ENCODE measurements around the gene TRERF1.
"Not testable (repeated sequence)": the region's sequence is repeated elsewhere in the genome, so short reads cannot be mapped to it uniquely, and the experiment has no call there.

Gene TRERF1, protein sequence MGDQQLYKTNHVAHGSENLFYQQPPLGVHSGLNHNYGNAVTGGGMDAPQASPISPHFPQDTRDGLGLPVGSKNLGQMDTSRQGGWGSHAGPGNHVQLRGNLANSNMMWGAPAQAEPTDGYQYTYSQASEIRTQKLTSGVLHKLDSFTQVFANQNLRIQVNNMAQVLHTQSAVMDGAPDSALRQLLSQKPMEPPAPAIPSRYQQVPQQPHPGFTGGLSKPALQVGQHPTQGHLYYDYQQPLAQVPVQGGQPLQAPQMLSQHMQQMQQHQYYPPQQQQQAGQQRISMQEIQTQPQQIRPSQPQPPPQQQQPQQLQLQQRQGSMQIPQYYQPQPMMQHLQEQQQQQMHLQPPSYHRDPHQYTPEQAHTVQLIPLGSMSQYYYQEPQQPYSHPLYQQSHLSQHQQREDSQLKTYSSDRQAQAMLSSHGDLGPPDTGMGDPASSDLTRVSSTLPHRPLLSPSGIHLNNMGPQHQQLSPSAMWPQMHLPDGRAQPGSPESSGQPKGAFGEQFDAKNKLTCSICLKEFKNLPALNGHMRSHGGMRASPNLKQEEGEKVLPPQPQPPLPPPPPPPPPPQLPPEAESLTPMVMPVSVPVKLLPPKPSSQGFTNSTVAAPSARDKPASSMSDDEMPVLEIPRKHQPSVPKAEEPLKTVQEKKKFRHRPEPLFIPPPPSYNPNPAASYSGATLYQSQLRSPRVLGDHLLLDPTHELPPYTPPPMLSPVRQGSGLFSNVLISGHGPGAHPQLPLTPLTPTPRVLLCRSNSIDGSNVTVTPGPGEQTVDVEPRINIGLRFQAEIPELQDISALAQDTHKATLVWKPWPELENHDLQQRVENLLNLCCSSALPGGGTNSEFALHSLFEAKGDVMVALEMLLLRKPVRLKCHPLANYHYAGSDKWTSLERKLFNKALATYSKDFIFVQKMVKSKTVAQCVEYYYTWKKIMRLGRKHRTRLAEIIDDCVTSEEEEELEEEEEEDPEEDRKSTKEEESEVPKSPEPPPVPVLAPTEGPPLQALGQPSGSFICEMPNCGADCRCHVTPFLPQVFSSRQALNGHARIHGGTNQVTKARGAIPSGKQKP (N-terminal part only)

DNA sequence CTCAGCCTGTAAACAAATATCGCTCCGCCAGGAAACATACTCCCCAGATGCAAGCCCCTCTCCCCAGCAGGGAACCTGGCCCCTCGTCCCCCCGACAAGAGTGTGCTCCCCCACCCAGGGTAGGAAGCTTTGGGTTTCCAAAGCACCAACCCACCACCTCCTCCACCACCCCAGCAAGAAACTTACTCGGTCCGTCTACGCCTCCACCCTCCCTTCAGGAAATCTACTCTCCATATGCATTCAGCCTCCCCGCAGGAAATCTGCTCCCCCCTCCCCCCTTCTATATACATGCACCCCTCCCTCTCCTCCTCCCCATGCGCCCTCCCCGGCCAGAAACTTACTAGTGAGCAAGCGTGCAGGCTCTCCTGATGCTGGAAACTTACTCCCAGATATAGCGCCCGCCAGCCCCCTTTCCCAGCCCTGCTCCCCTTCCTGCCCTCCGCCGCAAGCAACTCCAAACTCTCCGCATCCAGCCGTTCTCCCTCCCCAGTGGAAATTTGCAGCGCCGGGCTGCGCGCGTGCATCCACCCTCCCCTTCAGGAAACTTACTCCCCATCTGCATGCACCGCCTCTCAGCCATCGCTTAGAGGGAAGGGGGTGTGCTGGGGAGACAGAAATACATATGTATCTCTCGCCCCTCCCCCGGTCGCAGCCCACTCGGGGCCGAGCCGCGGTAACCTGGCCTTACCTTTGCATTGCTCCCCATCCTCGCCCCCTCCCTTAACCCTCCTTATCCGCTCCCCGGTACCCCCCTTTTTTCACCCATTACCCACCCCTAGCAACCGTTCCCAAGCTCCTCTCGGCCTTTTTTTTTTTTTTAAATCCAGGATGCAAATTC is at the start of gene TRERF1:
TSS of gene TRERF1 (minus strand) at position 594 of the 838 bp plus-strand sequence. CDS start 182,336 bp downstream, outside the sequence.
- no peak for FAIRE-seq

DNA sequence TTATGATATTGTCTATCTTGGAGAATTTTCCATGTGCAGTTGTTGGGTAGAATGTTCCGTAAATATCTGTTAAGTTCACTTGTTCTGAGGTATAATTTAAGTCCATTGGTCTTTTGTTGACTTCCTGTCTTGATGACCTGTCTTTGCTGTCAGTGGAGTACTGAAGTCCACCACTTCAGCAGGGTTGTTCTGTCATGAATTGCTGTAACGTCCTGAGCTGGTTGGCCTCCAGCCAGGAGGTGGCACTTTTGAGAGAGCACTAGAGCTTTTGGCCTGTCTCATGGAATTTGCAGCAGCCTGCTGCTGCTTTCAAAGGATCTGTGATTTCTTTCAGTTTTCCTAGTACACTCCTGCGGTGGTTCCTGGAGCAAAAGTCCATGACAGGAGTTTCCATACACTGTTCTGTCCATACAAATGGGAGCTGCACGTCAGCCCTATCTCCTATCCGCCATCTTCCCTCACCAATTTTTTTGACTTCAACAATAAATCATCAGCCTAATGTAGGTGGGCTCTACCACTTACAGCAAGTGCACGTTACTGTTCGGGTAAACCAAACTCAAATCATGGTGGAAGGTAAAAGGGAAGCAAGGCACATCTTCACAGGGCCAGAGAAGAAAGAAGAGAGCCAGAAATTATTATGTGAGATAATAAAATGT is 46.9 kb upstream of the TRERF1 start:
- FAIRE-seq = no peak

DNA sequence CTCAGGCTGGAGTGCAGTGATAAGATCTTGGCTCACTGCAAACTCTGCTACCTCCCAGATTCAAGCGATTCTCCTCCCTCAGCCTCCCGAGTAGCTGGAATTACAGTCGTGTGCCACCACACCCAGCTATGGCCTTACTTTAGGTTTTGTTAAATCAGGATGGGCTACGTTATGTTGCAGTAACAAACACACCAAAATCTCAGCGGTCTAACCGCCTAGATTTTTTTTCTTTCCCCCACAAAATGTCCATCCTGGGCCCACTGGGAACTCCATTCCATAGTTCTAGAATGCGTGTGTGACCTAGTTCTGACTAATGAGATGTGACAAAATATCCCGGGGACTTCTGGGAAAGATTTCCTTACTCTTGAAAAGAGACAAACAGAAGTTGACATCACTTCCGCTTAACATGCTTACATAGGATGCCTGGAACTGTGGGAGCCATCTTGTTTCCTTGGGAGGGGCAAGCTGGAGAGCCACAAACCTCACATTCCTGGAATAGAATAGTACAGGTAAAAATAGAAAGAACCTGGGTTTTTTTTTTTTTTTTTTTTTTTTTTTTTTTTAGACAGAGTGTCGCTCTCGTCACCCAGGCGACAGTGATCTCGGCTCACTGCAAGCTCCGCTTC is 42.3 kb upstream of the TRERF1 start:
- no peak for FAIRE-seq

DNA sequence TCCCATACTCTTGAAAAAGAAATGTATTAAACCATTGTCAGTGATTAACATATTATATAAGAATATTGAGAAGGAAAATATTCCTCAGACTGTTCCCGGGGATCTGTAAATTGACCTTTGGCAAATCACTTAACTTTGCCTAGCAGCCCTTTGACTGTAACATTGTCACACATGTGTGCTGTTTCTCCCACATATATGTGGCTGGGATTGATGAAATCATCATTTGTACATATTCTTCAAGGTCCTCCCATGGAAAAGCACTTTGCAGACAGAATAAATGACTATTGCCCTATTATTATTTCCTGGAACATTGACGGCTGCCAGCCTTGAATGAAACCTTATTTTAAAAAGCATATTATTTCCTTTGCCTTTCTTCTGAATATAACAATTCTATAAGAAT is 36.4 kb upstream of the TRERF1 start:
- no peak for FAIRE-seq

DNA sequence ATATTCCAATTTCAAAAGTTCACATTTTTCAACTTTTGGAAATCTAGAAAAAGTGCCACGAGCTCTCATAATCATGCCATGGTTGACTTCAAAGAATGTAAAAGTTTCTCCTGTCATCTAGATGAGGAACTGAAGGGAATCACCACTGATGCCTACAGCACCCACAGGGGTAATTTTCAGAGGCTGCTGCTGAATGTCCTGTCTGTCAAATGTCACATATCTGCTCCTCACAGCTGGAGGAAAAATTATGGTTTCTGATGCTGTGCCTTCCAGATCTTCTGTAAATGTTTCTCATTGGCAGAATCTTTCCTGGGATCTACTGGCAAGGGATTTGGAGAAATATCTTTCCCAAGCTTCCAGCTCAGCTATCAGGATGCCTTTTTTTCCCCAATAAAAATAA is 32.5 kb upstream of the TRERF1 start:
- FAIRE-seq = no peak

DNA sequence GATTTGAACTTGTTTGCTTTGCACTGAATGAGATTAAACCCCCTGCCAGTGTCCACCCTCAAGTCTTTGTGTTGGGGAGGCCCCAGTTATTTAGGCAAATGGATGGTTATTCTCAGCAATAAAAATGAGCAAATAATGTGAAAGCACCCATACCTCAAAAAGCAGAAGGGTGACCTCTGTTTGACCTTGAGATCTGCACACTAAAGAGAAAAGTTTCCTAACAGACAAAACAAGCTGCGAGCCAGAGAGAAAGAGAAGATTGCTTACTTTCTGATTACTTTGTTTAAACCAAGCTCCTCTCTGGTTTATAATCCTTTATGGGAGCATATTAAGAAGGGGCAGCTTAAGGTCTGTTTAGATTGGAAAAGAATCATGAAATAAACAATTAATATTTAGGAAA is 30.4 kb upstream of the TRERF1 start:
- FAIRE-seq = no peak

DNA sequence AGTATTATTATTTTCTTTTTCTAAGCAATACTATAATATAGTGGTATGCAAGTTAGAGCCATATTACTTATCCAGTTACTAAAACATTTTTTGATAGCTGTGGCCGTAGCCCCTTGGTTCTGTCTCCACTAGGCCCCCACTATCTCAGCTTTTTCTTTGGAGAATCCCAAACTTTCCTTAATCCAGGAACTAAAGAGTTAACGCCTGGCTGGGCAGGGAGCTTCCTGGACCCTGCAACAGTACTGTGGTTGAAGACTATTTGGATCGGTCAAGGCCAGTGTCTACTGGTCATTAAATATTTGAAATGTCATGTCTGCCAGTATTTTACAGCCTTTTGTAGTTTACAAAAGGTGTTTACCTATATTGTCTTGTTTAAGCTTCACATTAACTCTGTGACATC is 20.0 kb upstream of the TRERF1 start:
- no peak for FAIRE-seq

DNA sequence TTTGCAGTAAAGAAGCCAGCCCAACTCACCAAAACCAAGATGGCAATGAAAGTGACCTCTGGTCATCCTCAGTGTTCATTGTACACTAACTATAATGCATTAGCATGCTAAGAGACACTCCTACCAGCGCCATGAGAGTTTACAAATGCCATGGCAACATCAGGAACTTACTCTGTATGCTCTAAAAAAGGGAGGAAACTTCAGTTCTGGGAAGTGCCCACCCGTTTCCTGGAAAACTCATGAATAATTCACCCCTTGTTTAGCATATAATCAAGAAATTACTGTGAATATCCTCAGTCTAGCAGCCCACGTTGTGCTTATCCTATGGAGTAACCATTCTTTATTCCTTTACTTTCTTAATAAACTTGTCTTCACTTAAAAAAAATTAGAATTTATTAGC is 19.4 kb upstream of the TRERF1 start:
- no peak for FAIRE-seq

DNA sequence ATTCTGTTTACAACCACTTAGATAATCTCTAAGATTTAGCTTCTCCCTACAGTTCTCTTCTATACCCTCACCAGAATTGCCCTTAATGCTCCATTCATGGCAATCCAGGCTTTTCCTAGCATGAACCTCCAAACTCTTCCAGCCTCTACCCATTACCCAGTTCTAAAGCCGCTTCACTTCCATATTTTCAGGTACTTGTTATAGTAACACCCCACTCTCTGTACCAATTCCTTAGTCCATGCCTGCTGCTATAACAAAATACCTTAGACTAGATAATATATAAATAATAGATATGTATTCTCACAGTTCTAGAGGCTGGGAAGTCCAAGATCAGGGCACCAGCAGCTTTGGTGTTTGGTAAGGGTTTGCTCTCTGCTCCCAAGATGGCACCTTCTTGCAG is 16.5 kb upstream of the TRERF1 start:
- FAIRE-seq = no peak

DNA sequence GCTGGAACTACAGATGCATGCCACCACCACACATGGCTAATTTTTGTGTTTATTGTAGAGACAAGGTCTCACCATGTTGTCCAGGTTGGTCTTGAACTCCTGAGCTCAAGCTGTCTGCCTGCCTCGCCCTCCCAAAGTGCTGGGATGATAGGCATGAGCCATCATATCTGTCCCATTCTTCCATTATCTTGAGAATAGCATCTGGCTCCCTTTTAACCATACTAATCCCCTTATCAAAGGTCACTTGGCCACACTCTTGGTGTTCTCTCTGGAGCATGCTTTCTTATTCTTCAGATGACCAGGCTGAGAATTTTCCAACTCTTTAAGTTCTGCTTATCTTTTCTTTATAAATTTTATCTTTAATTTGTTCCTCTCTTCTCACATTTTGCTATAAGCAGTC is 15.9 kb upstream of the TRERF1 start:
- no peak for FAIRE-seq

DNA sequence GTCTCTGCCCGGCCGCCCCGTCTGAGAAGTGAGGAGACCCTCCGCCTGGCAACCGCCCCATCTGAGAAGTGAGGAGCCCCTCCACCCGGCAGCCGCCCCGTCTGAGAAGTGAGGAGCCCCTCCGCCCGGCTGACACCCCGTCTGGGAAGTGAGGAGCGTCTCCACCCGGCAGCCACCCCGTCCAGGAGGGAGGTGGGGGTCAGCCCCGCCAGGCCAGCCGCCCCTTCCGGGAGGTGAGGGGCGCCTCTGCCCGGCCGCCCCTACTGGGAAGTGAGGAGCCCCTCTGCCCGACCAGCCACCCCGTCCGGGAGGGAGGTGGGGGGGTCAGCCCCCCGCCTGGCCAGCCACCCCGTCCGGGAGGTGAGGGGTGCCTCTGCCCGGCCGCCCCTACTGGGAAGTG is 14.7 kb upstream of the TRERF1 start:
- not testable (repeated sequence) for FAIRE-seq

DNA sequence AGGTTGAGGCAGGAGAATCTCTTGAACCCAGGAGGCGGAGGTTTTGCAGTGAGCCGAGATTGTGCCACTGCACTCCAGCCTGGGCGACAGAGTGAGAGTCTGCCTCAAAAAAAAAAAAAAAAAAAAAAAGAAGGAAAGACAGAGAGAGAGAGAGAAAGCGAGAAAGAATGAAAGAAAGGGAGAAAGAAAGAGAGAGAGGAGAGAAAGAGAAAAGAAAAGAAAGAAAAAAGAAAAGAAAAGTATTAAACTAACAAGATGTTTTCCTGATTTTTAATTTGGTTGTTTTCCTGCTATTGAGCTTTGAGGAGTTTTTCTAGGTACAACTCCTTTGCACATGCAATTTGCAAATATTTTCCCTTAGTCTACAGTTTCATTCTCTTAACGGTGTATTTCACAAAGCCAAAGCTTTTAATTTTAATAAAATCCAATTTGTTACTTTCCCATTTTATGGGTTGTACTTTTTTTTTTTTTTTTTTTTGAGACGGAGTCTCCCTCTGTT is 10.8 kb upstream of the TRERF1 start:
- FAIRE-seq = no peak

DNA sequence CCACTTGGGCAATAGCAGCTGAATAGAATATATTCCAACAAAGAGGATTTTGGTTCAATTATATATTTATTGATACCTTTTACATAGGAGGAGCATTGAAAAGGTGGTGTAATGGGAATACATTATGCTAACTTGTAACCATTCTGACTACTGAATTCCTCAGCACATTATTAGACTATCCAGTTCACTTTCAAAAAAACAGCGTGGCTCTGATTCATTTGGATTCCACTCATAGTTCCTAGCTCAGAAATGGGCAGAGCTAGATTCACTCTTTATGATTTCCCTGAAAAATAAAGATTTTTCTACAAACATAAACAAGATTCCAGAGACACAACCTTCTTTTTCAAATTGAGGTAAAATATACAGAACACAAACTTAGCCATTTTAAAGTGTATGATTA is 9.2 kb upstream of the TRERF1 start:
- no peak for FAIRE-seq

DNA sequence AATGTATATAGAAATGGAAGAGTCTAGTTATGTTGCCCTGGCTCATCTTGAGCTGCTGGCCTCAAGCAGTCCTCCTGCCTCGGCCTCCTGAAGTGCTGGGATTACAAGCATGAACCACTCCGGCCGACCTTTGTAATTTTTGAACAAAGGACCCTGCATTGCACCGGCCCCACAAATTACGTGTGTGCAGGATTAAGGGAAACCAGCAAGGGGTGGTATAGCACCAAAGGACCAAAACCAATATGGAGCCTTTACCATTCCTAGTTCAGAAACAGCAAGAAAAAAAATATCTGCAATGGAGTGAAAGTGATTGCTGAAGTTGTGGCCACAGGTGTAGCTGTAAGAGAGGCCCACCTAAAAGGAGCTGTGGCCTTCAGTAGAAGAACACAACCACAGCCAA is 8.2 kb upstream of the TRERF1 start:
- no peak for FAIRE-seq

DNA sequence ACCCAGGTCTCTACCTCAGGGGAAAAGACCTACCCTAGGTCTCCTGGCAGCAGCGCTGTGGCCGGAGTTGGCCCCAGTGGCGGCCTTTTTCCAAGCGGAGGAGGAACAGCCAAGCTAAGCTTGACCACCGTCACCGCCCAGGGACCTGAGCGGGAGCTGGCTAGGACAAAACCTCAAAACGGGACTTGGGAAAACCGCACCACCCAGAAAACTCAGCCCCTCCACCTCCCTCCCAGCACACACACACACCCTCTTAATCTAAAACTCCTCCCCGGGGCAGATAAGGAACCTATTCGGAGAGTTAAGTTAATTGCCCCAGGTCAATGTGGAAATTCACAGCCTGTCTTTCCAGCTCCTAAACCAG is 2.7 kb upstream of the TRERF1 start:
- FAIRE-seq = no peak

DNA sequence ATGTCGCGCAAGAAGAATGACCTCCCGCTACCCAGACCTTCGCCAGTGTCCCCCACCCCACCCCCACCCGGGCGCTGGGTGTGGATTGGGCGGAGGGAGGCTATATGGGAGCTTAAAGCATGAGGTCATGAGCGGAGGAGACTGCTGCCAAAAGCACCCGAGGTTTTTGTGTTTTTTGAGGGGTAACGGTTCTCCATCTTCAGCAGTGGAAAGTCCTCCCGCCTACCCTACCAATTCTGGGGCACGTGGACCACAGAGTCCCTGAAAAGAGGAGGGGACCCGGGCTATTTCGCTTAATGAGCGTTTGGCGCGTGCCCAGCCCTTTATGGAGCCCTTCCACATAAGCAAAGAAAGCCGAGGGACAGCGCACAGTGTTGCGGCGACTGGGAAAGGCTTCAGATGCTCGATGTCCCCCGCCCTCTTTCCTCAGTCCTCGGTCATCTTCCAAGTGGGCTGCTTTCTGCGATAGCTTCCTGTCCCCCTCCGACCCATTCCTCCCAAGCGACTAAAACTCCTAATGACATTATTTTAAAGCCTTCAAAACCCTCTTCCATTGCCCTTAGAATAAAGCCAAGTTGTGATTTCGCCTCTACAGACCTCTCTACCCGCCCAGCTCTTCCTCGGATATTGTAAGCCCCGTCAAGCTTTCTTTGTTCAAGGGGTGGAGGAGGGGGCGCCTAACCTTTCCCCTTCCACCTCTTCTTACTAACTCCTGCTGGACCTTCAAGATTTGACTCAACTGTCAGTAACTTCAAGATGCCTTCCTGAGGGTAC is 2.1 kb upstream of the TRERF1 start:
- FAIRE-seq = no peak

DNA sequence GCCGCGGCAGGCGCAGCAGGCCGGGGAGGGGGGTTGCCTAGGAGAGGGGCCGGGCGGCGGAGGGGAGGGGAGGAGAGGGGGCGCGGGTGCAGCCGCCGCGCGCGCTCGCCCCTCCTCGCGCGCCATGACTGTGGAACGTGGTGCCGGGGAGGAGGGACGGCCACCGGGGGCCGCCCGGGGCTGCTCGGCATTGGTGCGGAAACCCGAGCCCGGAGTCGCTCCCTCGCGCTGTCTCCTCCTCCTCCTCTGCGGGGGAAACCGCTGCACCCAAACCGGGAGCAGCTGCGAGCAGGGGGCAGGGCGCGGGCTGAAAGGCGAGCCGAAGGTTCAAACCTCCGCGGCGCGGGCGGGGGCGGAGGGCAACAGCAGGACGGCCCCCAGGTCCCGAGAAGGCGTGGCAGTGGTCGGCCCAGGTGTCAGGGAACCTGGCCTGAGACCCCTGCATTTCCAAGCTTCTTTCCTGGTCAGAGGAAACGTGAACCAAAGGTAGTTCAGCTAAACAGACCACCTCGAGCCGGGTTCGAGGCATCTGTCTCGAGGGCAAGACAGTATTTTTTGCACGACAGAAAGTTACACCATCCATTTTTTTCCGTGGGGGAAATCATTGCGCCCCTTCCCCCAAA is 1.4 kb upstream of the TRERF1 start:
- peak; percentile 82 for FAIRE-seq

DNA sequence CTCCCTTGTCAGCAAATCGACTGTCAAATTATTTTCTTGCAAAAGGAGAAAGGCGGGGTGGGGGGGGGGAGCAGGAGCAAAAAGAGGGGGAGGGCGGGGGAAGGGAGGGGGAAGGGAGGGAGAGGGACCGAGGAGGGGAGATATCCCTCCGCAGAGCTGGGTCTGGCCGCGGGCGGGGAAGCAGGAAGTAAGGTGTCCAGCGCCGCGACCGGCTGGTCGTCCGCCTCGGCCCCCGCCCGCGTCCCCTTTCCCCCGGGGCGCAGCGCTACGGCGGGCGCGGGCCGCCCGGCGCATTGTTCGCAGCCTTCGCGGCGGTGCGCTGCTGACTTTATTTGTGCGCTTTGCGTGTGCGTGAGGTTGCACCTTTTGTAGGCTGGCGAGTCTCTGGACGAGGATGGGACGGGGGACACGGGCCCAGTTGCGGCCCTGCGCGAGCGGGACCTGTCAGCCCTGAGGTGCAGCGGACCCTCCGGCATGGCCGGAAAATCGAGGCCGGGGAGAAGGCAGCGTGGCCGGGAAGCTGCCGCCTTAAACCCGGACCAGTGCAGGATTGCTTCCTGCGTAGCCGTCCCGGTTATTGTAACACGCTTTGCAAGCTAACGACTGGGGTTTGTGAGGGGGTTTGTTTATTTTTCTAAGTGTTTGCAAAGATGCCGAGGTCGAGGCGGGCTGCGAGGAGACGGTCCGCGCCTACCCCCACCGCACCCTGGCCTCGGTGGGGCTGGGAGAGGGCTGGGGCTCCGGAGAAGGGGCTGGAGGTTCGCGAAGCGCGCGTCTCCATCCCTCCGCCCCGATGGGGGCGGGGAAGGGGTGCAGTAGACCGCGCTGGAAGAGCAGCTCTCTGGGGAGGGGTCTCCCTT is 675 bp upstream of the TRERF1 start:
- FAIRE-seq = no peak
